ENCODE data around the gene CD99.
"Not testable (repeated sequence)": the region's sequence is repeated elsewhere in the genome, so short reads cannot be mapped to it uniquely, and the experiment has no call there.

GRCh38 chrX:2780472-2781225, 89.6 kb downstream of the CD99 start:
- not testable (repeated sequence) for TF ChIP-seq CTCF (IDR thresholded peaks at IDR 0.05)
- peak in 1 of 3 donors; percentile 9 for TF ChIP-seq POLR2A (IDR thresholded peaks at IDR 0.05)

Measured in body of pancreas (tissue), 4 donors.